ENCODE measurements around the gene COPG2. TPM values are rescaled to one million over a fixed set of nuclear protein-coding genes. Genes with fewer than 3 reads are reported as not detected.

Gene COPG2
- total and polyA plus RNA-seq, 2 donors (not counting 1 experiment from before 2014, with no cell fraction given) = 47.8 to 52.4 TPM

DNA sequence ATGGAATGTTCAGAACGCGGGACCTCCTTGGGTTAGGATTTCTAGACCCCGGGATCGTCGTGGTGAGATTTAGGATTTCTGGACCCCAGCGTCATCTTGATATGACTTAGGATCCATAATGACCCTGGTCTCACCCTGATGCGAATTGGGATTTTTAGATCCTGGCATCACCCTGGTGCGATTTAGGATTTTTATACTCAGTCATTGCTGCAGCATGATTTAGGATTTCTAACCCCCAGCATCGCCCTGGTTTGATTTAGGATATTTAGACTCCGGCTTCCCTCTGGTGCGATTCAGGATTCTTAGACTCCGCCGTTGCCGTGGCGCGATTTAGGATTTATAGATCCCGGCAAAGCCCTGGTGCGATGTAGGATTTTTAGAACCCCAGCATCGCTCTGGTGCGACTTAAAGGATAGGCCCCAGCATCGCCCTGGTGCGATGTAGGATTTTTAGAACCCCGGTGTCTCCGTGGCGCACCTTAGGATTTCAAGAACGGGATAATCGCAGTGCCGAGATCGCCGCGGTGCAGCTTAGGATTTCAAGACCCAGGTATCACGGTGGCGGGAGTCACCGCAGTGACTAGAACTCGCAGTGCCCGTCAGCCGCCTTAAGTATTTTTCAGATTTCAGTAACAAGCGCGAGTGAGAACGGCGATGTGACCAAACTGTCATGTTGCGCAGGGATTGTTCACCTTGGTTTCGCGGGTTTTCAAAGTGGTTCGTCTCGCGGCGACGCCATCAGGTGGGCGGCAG lies 175.8 kb downstream of the COPG2 start:
- peak overlapping the region; percentile 22 to 81 (median 60) for H3K4me3 ChIP-seq (replicated peaks in 1 of 4; ENCODE audit: control extremely low read depth in 1 of 4, insufficient read depth in 1 of 4, low read depth in 3 of 4, low read length in 4 of 4)
- no peak for TF ChIP-seq EZH2 (IDR thresholded peaks at IDR 0.05; ENCODE audit: low read length, missing control alignments)
- TF ChIP-seq, protein P1, sequence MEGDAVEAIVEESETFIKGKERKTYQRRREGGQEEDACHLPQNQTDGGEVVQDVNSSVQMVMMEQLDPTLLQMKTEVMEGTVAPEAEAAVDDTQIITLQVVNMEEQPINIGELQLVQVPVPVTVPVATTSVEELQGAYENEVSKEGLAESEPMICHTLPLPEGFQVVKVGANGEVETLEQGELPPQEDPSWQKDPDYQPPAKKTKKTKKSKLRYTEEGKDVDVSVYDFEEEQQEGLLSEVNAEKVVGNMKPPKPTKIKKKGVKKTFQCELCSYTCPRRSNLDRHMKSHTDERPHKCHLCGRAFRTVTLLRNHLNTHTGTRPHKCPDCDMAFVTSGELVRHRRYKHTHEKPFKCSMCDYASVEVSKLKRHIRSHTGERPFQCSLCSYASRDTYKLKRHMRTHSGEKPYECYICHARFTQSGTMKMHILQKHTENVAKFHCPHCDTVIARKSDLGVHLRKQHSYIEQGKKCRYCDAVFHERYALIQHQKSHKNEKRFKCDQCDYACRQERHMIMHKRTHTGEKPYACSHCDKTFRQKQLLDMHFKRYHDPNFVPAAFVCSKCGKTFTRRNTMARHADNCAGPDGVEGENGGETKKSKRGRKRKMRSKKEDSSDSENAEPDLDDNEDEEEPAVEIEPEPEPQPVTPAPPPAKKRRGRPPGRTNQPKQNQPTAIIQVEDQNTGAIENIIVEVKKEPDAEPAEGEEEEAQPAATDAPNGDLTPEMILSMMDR (conservative IDR thresholded peaks at IDR 0.05 in 1 of 2, IDR thresholded peaks at IDR 0.05 in 1 of 2; ENCODE audit: low read depth in 1 of 2, low read length in 2 of 2) = no peak
- peak overlapping the region; percentile 19 for H3K27ac ChIP-seq (ENCODE audit: insufficient read depth, low read length)
- H2AFZ ChIP-seq (ENCODE audit: low read length) = no peak overlapping the region
- peaks cover 4% of the 10 kb centered on the region for H3K4me1 ChIP-seq (ENCODE audit: control insufficient read depth, extremely low read depth, insufficient read depth, low read length)
- H3K79me2 ChIP-seq (ENCODE audit: control insufficient read depth, insufficient read depth, low read length) = peaks cover 28% of the 10 kb centered on the region
- peak in 1 of 2 donors; percentile 28 for DNase-seq (ENCODE audit: low read depth in 2 of 2)
- peak overlapping the region; percentile 40 for H3K9ac ChIP-seq (ENCODE audit: insufficient read depth, low read length)
- H4K20me1 ChIP-seq (ENCODE audit: control insufficient read depth, extremely low read depth, insufficient read depth, low read length) = no peaks in the 10 kb centered on the region
- H3K9me3 ChIP-seq (ENCODE audit: control insufficient read depth, insufficient read depth, low read depth, low read length) = no peaks in the 10 kb centered on the region
- no peaks in the 10 kb centered on the region for H3K36me3 ChIP-seq (ENCODE audit: control insufficient read depth, insufficient read depth, low read length)
- no peaks in the 10 kb centered on the region for H3K27me3 ChIP-seq (ENCODE audit: control insufficient read depth, insufficient read depth, low read length)
- H3K4me2 ChIP-seq (ENCODE audit: extremely low read depth, insufficient read depth, low read length) = no peak overlapping the region

DNA sequence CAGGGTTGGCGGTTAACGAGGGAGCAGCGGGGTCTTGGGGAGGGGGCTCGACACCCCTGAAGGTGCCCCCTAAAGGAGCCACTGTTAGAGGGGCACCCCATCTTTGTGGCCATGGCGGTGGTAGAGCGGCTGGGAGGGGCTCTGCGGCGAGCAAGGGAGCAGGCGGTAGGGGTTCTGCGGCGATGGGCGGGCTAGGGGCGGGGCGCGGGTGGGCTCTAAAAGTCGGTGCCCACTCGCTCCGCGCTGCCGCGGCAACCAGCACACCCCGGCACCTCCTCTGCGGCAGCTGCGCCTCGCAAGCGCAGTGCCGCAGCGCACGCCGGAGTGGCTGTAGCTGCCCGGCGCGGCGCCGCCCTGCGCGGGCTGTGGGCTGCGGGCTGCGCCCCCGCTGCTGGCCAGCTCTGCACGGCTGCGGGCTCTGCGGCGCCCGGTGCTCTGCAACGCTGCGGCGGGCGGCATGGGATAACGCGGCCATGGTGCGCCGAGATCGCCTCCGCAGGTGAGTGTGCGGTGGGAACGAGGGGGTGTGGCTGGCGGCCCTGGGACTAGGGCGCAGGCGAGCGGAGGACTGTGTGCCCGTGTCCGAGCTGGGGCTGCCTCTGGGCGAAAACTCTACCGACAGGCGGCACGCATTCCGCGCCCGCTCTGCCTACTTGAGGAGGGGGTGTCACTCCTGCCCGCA lies 176.6 kb downstream of the COPG2 start, which contains the start of gene MEST:
TSS of gene MEST (plus strand) at position 245 of the 682 bp plus-strand sequence. CDS start at position 474, 229 bp downstream.
- H3K36me3 ChIP-seq (ENCODE audit: control insufficient read depth, insufficient read depth, low read length) = no peaks in the 10 kb centered on the region
- H3K4me2 ChIP-seq (ENCODE audit: extremely low read depth, insufficient read depth, low read length) = peak within 1 kb of the TSS; percentile 73
- peaks cover 4% of the 10 kb centered on the region for H3K4me1 ChIP-seq (ENCODE audit: control insufficient read depth, extremely low read depth, insufficient read depth, low read length)
- peak; percentile 15 to 66 for DNase-seq (ENCODE audit: low read depth in 2 of 2)
- TF ChIP-seq, protein P1 (conservative IDR thresholded peaks at IDR 0.05 in 1 of 2, IDR thresholded peaks at IDR 0.05 in 1 of 2; ENCODE audit: low read depth in 1 of 2, low read length in 2 of 2) = no peak
- no peak for TF ChIP-seq EZH2 (IDR thresholded peaks at IDR 0.05; ENCODE audit: low read length, missing control alignments)
- H3K9me3 ChIP-seq (ENCODE audit: control insufficient read depth, insufficient read depth, low read depth, low read length) = no peaks in the 10 kb centered on the region
- H2AFZ ChIP-seq (ENCODE audit: low read length) = peak within 1 kb of the TSS; percentile 58
- H3K4me3 ChIP-seq (replicated peaks in 1 of 4; ENCODE audit: control extremely low read depth in 1 of 4, insufficient read depth in 1 of 4, low read depth in 3 of 4, low read length in 4 of 4) = peak within 1 kb of the TSS; percentile 24 to 81 (median 60)
- H4K20me1 ChIP-seq (ENCODE audit: control insufficient read depth, extremely low read depth, insufficient read depth, low read length) = no peaks in the 10 kb centered on the region
- H3K27ac ChIP-seq (ENCODE audit: insufficient read depth, low read length) = peak within 1 kb of the TSS; percentile 49
- no peaks in the 10 kb centered on the region for H3K27me3 ChIP-seq (ENCODE audit: control insufficient read depth, insufficient read depth, low read length)
- peaks cover 28% of the 10 kb centered on the region for H3K79me2 ChIP-seq (ENCODE audit: control insufficient read depth, insufficient read depth, low read length)
- peak within 1 kb of the TSS; percentile 40 for H3K9ac ChIP-seq (ENCODE audit: insufficient read depth, low read length)

Measured in fibroblast of lung (primary cell).